HepG2 (cell line): ENCODE measurements around the gene TM9SF2. TPM values are rescaled to one million over a fixed set of nuclear protein-coding genes. Genes with fewer than 3 reads are reported as not detected.

ENCODE experiments used
- ATAC-seq: fragments of 200-7000 bp; cut with Tn5 transposase; 3 replicates; pipeline ENCODE4 v1.9.1; 2020; ENCODE audit warnings: mild to moderate bottlenecking, moderate library complexity
- BruUV-seq: library from RNA; stranded (reverse); fragments of 400-500 nt; replicated peaks from 2 replicates; lab custom pipeline; 2021; lab: Mats Ljungman, UMichigan
- CTCF ChIA-PET: fragments of 300-600 bp; formaldehyde crosslinking; extraction: SDS; loops from one replicate; lab custom pipeline; 2021; ENCODE audit warnings: low total read pairs, inconsistent platforms, low intra/inter-chr PET ratio; lab: Yijun Ruan, JAX
- POLR2A ChIA-PET: fragments of 350-600 bp; sonication (Branson Sonifier 250); formaldehyde crosslinking; loops from one replicate; lab custom pipeline; 2020; ENCODE audit warnings: antibody characterized with exemption, inconsistent platforms; lab: Yijun Ruan, JAX
- DNase-seq: peaks from one replicate; pipeline ENCODE4 v3.0.0-alpha.2; 2015; ENCODE audit warnings: low spot score
- FAIRE-seq: peaks from 3 replicates; lab custom pipeline; 2011; peaks lifted over from hg19 to GRCh38; lab: Jason Lieb, UNC
- H2AFZ ChIP-seq: one replicate; pipeline ENCODE4 v1.6.1; 2011; ENCODE audit warnings: low read length, inconsistent platforms
- H3K27ac ChIP-seq: fragments of 300-600 bp; 3 replicates; pipeline ENCODE4 v1.8.0; 2011; ENCODE audit warnings: mixed run types, mild to moderate bottlenecking, mixed read lengths, low read length, inconsistent platforms; ENCODE audit not compliant: insufficient read depth; ENCODE audit errors: extremely low read length
- H3K27me3 ChIP-seq, 2 experiments: fragments of 200-600 bp in 1 of 2; 2 replicates in 1 of 2; 3 replicates in 1 of 2; pipeline versions ENCODE4 v1.6.0 to v1.8.0; 2011; ENCODE audit warnings: low read length in 2 of 2, mild to moderate bottlenecking in 2 of 2, moderate library complexity in 2 of 2, inconsistent platforms in 1 of 2; ENCODE audit not compliant: insufficient read depth in 2 of 2, control insufficient read depth in 1 of 2
- H3K36me3 ChIP-seq, 2 experiments: fragments of 200-600 bp in 1 of 2; replicated peaks in 1 of 2; 2 replicates in 1 of 2; 3 replicates in 1 of 2; pipeline versions ENCODE4 v1.5.1 to v1.8.0; 2011; ENCODE audit warnings: low read length in 2 of 2, inconsistent platforms in 1 of 2; ENCODE audit not compliant: insufficient read depth in 2 of 2, control insufficient read depth in 1 of 2
- H3K4me1 ChIP-seq: 2 replicates; pipeline ENCODE4 v1.5.1; 2012; ENCODE audit warnings: low read length, inconsistent platforms; ENCODE audit not compliant: insufficient read depth
- H3K4me2 ChIP-seq: 2 replicates; pipeline ENCODE4 v1.6.0; 2011; ENCODE audit warnings: low read depth, low read length, inconsistent platforms
- H3K4me3 ChIP-seq, 3 experiments: fragments of 200-600 bp in 1 of 3; sonication (generic), shearing (Covaris generic) in 1 of 3; replicated peaks in 1 of 3; 2 replicates each; pipeline ENCODE4 v1.5.1; 2011 to 2016; ENCODE audit warnings: low read length in 3 of 3, inconsistent platforms in 2 of 3, low read depth in 2 of 3, mild to moderate bottlenecking in 2 of 3, control low read depth in 1 of 3, mixed read lengths in 1 of 3; ENCODE audit not compliant: insufficient read depth in 1 of 3
- H3K79me2 ChIP-seq: one replicate; pipeline ENCODE4 v1.6.1; 2011; ENCODE audit warnings: low read length, inconsistent platforms; ENCODE audit not compliant: insufficient read depth
- H3K9ac ChIP-seq: 2 replicates; pipeline ENCODE4 v1.6.0; 2011; ENCODE audit warnings: mild to moderate bottlenecking, low read depth, low read length, inconsistent platforms; ENCODE audit not compliant: insufficient read depth
- H3K9me3 ChIP-seq: 2 replicates; pipeline ENCODE4 v1.5.1; 2012; ENCODE audit warnings: mild to moderate bottlenecking, low read length
- H4K20me1 ChIP-seq: 2 replicates; pipeline ENCODE4 v1.6.0; 2011; ENCODE audit warnings: inconsistent platforms, mild to moderate bottlenecking, low read length, moderate library complexity; ENCODE audit not compliant: insufficient read depth
- DMAP1 ChIP-seq: IDR thresholded peaks from 2 replicates; pipeline ENCODE4 v1.6.1; 2016
- ELF4 ChIP-seq: sonication (generic); formaldehyde crosslinking; IDR thresholded peaks from 2 replicates; pipeline ENCODE4 v1.5.0; 2020; ENCODE audit warnings: missing genetic modification reagents, mild to moderate bottlenecking, moderate library complexity, borderline replicate concordance
- ETS1 ChIP-seq: sonication (generic); formaldehyde crosslinking; IDR thresholded peaks from 2 replicates; pipeline ENCODE4 v1.4.0; 2020; ENCODE audit warnings: missing genetic modification reagents
- KAT8 ChIP-seq: IDR thresholded peaks from 2 replicates; pipeline ENCODE4 v1.6.1; 2016; ENCODE audit warnings: missing genetic modification reagents, missing compliant biosample characterization
- PRMT3 ChIP-seq: sonication (generic); formaldehyde crosslinking; IDR thresholded peaks from 2 replicates; pipeline ENCODE4 v1.8.1; 2022; ENCODE audit warnings: low read depth, mild to moderate bottlenecking, moderate library complexity, missing genetic modification reagents, borderline replicate concordance
- SCMH1 ChIP-seq: sonication (generic); formaldehyde crosslinking; IDR thresholded peaks from 2 replicates; pipeline ENCODE4 v1.9.0; 2021; ENCODE audit warnings: missing genetic modification reagents, mild to moderate bottlenecking, borderline replicate concordance
- SIN3A ChIP-seq: IDR thresholded peaks from 2 replicates; pipeline ENCODE4 v1.6.1; 2011; ENCODE audit warnings: low read depth, mild to moderate bottlenecking, control low read depth, low read length, borderline replicate concordance
- SMARCE1 ChIP-seq: fragments of 450-650 bp; IDR thresholded peaks from 2 replicates; pipeline ENCODE4 v1.6.1; 2017; ENCODE audit warnings: borderline replicate concordance
- ZBTB37 ChIP-seq: sonication (generic); formaldehyde crosslinking; IDR thresholded peaks from 2 replicates; pipeline ENCODE4 v1.4.0; 2020; ENCODE audit warnings: mild to moderate bottlenecking, missing genetic modification reagents
- ZC3H4 ChIP-seq: sonication (generic); formaldehyde crosslinking; IDR thresholded peaks from 2 replicates; pipeline ENCODE4 v1.4.0; 2020; ENCODE audit warnings: missing genetic modification reagents, borderline replicate concordance
- ZNF142 ChIP-seq: sonication (generic); formaldehyde crosslinking; IDR thresholded peaks from 2 replicates; pipeline ENCODE4 v1.4.0; 2020; ENCODE audit warnings: missing genetic modification reagents
- ZNF20 ChIP-seq: sonication (generic); formaldehyde crosslinking; IDR thresholded peaks from 2 replicates; pipeline ENCODE4 v1.4.0; 2020; ENCODE audit warnings: mild to moderate bottlenecking, moderate library complexity, missing genetic modification reagents
- ZNF329 ChIP-seq: sonication (generic); formaldehyde crosslinking; IDR thresholded peaks from 2 replicates; pipeline ENCODE4 v1.9.0; 2021; ENCODE audit warnings: low read depth, mild to moderate bottlenecking, missing genetic modification reagents
- ZNF841 ChIP-seq: sonication (generic); formaldehyde crosslinking; IDR thresholded peaks from 2 replicates; pipeline ENCODE4 v1.8.1; 2023; ENCODE audit warnings: missing genetic modification reagents, borderline replicate concordance
- ZSCAN21 ChIP-seq: sonication (generic); formaldehyde crosslinking; IDR thresholded peaks from 2 replicates; pipeline ENCODE4 v1.8.0; 2022; ENCODE audit warnings: mild to moderate bottlenecking, missing genetic modification reagents, moderate library complexity, borderline replicate concordance
- WGBS: methylation state at CpG from one replicate; pipeline ENCODE4 v1.1.6; 2017; ENCODE audit warnings: low lambda C conversion rate; 5-methylcytosine and 5-hydroxymethylcytosine counted together
- in situ Hi-C: cut with HindIII; loops from 2 replicates; pipeline ENCODE4 v1.10.0; 2017; ENCODE audit warnings: low pct_unique_long_range_greater_than_20kb; ENCODE audit not compliant: extremely low pct_ligation_motif_present
- intact Hi-C: fragments of 100-400 bp; cut with micrococcal nuclease; formaldehyde crosslinking; loops from one replicate; pipeline ENCODE4 v1.10.0; 2022; ENCODE audit not compliant: unreplicated experiment
- polyA plus RNA-seq, 8 experiments: library from polyadenylated mRNA; depleted of rRNA in 3 of 8; stranded (reverse) in 7 of 8; unstranded in 1 of 8; fragments of >200 nt; fragmentation: Illumina TruSeq in 4 of 8; extraction: Trizol in 4 of 8; gene quantifications; 2 replicates each; pipeline versions ENCODE4 v1.2.1 to v1.2.3, GENCODE V29; 2011 to 2016; ENCODE audit warnings: low read depth in 4 of 8, missing spikeins in 1 of 8, mixed read lengths in 1 of 8; ENCODE audit not compliant: insufficient read depth in 1 of 8
- total RNA-seq, 5 experiments: library from RNA; depleted of rRNA; stranded (reverse); fragments of >200 nt; fragmentation: Illumina TruSeq; extraction: Trizol; gene quantifications; 2 replicates each; pipeline ENCODE4 v1.2.3, GENCODE V29; 2016; ENCODE audit warnings: low read depth in 1 of 5

Gene TM9SF2
- total and polyA plus RNA-seq, 2 of the 13 experiments (the other 11 are each of a cell fraction or from before 2014, with no cell fraction given), result 94.1 to 123 TPM

- Histone ChIP-seq H3K27me3 (no peaks in the 10 kb centered on the region), H3K4me1 (no peaks in the 10 kb centered on the region), H2AFZ (no peak overlapping the region), H3K9me3 (no peaks in the 10 kb centered on the region), H4K20me1 (no peaks in the 10 kb centered on the region), H3K36me3 (peaks cover 8 to 73% of the 10 kb centered on the region in 2 experiments), H3K27ac (no peak overlapping the region), H3K9ac (no peak overlapping the region), H3K4me2 (no peak overlapping the region), H3K4me3 (no peak overlapping the region), H3K79me2 (no peaks in the 10 kb centered on the region)
- intact Hi-C loops (no loop called here), in situ Hi-C loops (no loop called here)
- no TSS peak for BruUV-seq
- FAIRE-seq (no peak), ATAC-seq (no peak), DNase-seq (no peak)
- 88% methylated on average over 7 of the region's 7 CpGs for WGBS
- ChIA-PET CTCF (no interaction called here), POLR2A (no interaction called here)
- TF ChIP-seq DMAP1 (CRISPR knock-in tag) (no peak), ZBTB37 (CRISPR knock-in tag) (no peak), SMARCE1 (no peak), ZNF329 (no peak), SCMH1 (no peak), ZNF20 (CRISPR knock-in tag) (no peak), ZNF142 (CRISPR knock-in tag) (no peak), ZSCAN21 (no peak), ZC3H4 (CRISPR knock-in tag) (no peak), PRMT3 (no peak), ELF4 (CRISPR knock-in tag) (no peak), ETS1 (CRISPR knock-in tag) (no peak), SIN3A (no peak), KAT8 (CRISPR knock-in tag) (no peak), ZNF841 (CRISPR knock-in tag) (no peak)
Measured at GRCh38 chr13:99546878-99547277, 45.6 kb downstream of the TM9SF2 start.
